Measurements from ENCODE around the gene ERCC4.

The ERCC4 gene

GRCh38 chr16:13950821-13951547 is 31.0 kb downstream of the ERCC4 start:
- DNase-seq: no peak
- Histone ChIP-seq H3K27ac (no peak overlapping the region), H3K36me3 (peaks cover 23% of the 10 kb centered on the region), H3K4me3 (ENCODE audit: low read depth, low read length) (no peak overlapping the region), H3K27me3 (ENCODE audit: insufficient read depth, low read depth, severe bottlenecking) (no peaks in the 10 kb centered on the region), H3K9me3 (ENCODE audit: severe bottlenecking) (no peaks in the 10 kb centered on the region)
- TF ChIP-seq, protein P1, sequence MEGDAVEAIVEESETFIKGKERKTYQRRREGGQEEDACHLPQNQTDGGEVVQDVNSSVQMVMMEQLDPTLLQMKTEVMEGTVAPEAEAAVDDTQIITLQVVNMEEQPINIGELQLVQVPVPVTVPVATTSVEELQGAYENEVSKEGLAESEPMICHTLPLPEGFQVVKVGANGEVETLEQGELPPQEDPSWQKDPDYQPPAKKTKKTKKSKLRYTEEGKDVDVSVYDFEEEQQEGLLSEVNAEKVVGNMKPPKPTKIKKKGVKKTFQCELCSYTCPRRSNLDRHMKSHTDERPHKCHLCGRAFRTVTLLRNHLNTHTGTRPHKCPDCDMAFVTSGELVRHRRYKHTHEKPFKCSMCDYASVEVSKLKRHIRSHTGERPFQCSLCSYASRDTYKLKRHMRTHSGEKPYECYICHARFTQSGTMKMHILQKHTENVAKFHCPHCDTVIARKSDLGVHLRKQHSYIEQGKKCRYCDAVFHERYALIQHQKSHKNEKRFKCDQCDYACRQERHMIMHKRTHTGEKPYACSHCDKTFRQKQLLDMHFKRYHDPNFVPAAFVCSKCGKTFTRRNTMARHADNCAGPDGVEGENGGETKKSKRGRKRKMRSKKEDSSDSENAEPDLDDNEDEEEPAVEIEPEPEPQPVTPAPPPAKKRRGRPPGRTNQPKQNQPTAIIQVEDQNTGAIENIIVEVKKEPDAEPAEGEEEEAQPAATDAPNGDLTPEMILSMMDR (IDR thresholded peaks at IDR 0.05; ENCODE audit: low read depth, low read length): no peak

- no peaks in the 10 kb centered on the region for H3K9me3 ChIP-seq (ENCODE audit: severe bottlenecking)
- TF ChIP-seq, protein P1 (IDR thresholded peaks at IDR 0.05; ENCODE audit: low read depth, low read length): no peak
- H3K27ac ChIP-seq: no peak overlapping the region
Measured at GRCh38 chr16:13951611-13952010, 31.7 kb downstream of the ERCC4 start.

DNA sequence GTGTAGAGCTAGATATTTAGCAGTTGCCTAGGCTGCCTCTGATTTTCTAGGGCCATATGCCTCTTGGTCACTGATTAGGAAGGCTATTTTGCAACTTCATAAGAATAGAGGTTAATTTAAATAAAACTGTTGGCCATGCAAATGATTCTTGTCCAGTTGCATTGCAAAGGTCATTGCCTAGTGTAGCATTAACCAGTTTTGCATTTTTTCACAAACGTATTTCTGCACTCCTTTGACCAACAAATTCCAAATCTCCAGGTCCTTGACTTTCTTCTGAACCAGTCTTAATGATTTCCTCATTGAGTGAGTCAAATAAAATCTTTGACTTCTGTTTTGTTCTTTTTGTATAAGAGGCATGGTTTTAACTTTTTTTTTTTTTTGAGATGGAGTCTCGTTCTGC is 33.5 kb downstream of the ERCC4 start:
- DNase-seq: no peak
- Histone ChIP-seq H3K27me3 (ENCODE audit: insufficient read depth, low read depth, severe bottlenecking) (no peaks in the 10 kb centered on the region), H3K4me3 (ENCODE audit: low read depth, low read length) (no peak overlapping the region), H3K9me3 (ENCODE audit: severe bottlenecking) (no peaks in the 10 kb centered on the region), H3K27ac (no peak overlapping the region), H3K36me3 (peaks cover 8% of the 10 kb centered on the region; the same call in 1 of the 2 replicates)
- TF ChIP-seq, protein P1 (IDR thresholded peaks at IDR 0.05; ENCODE audit: low read depth, low read length): no peak

More at GRCh38 chr16:13951611-13952010, 31.7 kb downstream of the ERCC4 start:
- no peak overlapping the region for H3K4me3 ChIP-seq (ENCODE audit: low read depth, low read length)
- no peak for DNase-seq
- H3K27me3 ChIP-seq (ENCODE audit: insufficient read depth, low read depth, severe bottlenecking): no peaks in the 10 kb centered on the region
- H3K36me3 ChIP-seq: peaks cover 17% of the 10 kb centered on the region

GRCh38 chr16:13956635-13957196 is 36.8 kb downstream of the ERCC4 start:
- no peak overlapping the region for H3K27ac ChIP-seq
- no peak for DNase-seq
- H3K27me3 ChIP-seq (ENCODE audit: insufficient read depth, low read depth, severe bottlenecking): no peaks in the 10 kb centered on the region
- H3K9me3 ChIP-seq (ENCODE audit: severe bottlenecking): no peaks in the 10 kb centered on the region
- no peak overlapping the region for H3K4me3 ChIP-seq (ENCODE audit: low read depth, low read length)
- H3K36me3 ChIP-seq: no peaks in the 10 kb centered on the region
- TF ChIP-seq, protein P1 (IDR thresholded peaks at IDR 0.05; ENCODE audit: low read depth, low read length): no peak

DNA sequence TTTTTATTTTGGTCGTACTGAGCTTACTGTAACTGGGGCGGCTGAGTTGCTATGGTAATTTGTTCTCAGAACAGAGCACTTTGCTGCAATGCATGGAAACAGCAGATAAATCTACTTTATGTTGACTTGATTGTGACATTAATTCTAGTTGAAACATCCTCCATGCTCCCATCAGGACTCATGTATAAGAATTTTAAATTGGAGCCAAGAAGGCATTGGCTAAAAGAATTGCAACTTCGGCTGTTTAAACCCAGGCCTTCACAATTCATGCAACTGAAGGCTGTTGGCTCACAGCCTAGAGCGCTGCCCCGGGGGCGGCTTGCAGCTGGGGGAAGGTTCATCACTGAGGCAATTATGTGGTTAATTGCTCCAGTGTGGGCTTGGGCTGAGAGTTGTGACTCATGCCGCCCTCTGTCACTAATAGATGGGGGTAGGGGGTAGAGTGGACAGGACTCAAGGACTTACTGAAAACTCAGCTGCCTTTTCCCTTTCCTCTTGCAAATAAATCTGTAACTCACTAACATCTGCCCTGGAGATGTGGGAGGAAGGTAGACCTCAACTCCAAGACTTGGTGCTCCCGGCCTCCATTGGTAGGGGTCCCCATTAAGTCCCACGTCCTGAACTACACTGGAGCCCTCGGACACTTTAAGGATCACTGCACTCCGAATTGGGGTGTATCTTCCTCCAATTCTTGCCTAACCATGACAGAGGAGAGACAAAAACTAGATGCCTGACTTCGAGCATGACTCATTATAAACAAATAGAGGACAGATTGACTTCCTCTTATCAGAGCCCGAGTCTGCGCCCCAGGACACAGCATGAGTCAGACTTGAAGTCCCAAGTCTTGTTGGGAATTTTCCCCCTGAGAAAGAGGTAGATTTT is 37.5 kb downstream of the ERCC4 start:
- TF ChIP-seq, protein P1 (IDR thresholded peaks at IDR 0.05; ENCODE audit: low read depth, low read length): no peak
- Histone ChIP-seq H3K27me3 (ENCODE audit: insufficient read depth, low read depth, severe bottlenecking) (no peaks in the 10 kb centered on the region), H3K9me3 (ENCODE audit: severe bottlenecking) (no peaks in the 10 kb centered on the region), H3K36me3 (no peaks in the 10 kb centered on the region), H3K4me3 (ENCODE audit: low read depth, low read length) (no peak overlapping the region), H3K27ac (no peak overlapping the region)
- DNase-seq: no peak
